HG03280 (cell line): ENCODE results near the gene LCAT.
"Not testable (repeated sequence)": the region's sequence is repeated elsewhere in the genome, so short reads cannot be mapped to it uniquely, and the experiment has no call there.

Experiments used
- ATAC-seq: cut with Tn5 transposase; IDR thresholded peaks from one replicate; pipeline ENCODE4 v1.9.1; 2021; ENCODE audit warnings: mild to moderate bottlenecking, moderate library complexity; ENCODE audit not compliant: unreplicated experiment

The LCAT gene, protein sequence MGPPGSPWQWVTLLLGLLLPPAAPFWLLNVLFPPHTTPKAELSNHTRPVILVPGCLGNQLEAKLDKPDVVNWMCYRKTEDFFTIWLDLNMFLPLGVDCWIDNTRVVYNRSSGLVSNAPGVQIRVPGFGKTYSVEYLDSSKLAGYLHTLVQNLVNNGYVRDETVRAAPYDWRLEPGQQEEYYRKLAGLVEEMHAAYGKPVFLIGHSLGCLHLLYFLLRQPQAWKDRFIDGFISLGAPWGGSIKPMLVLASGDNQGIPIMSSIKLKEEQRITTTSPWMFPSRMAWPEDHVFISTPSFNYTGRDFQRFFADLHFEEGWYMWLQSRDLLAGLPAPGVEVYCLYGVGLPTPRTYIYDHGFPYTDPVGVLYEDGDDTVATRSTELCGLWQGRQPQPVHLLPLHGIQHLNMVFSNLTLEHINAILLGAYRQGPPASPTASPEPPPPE

DNA sequence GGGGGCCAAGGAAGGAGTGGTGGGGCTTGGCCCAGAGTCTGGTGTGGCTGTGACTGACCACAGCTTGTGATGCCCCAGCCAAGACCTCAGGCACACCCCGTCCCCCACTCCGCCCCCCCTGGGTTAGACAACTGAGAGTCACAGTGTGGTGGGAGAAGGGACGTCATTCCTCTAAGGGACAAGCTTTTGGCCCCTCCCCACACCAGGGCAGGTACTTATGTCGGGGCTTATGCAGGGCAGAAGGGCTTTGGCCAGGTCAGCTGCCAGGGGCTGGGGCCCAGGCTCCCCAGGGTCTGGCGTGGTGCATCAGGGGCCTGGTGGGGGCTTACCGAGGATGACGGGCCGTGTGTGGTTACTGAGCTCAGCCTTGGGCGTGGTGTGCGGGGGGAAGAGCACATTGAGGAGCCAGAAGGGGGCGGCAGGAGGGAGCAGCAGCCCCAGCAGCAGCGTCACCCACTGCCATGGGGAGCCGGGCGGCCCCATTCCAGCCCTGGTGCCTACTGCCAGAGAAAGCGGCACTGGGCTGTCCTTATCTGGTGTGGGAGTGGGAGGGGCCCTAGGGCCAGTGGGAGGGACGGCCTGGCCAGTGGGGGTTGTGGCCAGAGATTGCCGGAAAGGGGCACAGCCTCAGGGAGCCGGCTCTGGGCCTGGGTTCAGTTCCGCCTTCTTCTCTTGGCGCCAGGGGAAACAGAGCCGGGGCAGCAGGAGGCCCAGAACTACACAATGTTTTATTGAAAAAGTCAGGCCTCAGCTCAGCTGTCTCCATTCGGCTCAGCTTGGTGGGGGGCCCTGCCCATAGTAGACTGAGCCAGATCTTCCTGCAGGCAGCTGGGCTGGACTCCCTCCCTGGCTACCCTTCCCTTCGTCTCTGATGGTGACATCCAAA is at the start of gene LCAT:
Gene LCAT, minus strand, starts transcription at position 502 of the 886 bp plus-strand sequence. Its CDS starts 19 bp downstream, at position 483.
- no peak for ATAC-seq

DNA sequence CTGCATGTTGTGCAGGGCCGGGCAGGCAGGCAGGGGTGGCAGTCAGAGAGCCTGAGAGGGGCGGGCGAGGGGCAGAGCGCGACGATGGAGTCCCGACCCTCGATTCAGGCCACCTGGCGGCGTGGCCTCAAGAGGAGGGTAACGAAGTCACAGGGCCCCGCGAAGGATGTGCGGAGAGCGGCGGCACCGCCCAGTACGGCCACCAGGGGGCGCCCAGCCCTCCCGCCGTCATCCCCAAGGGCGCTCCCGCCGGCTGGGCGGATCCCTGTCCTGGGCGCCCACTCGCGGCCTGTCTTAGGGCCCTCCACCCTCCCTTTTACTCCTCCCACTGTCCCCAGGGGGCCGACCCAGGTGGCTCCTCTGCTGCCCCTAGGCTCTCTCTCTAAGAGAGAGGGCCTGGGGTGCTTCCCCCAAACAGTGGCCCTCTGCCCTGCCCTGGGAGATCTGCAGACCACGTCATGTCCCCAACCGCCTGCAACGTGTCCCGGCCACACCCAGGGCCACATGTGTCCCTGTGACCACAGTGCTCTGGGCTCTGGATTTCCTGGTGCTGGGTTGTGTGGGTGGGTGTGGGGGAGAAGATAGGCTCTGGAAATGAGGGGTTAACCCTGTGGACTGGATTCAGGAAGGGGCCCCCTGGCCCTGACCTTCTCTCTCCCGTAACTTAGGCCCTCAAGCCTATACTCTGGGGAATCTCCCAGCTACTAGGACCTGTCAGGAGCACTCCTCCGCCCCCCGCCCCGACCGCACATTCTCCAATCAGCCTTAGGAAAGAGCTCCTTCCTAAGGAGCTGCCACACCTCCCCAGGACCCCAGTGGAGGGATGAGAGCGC is 49.5 kb upstream of the LCAT start:
- peak; percentile 80 for ATAC-seq

DNA sequence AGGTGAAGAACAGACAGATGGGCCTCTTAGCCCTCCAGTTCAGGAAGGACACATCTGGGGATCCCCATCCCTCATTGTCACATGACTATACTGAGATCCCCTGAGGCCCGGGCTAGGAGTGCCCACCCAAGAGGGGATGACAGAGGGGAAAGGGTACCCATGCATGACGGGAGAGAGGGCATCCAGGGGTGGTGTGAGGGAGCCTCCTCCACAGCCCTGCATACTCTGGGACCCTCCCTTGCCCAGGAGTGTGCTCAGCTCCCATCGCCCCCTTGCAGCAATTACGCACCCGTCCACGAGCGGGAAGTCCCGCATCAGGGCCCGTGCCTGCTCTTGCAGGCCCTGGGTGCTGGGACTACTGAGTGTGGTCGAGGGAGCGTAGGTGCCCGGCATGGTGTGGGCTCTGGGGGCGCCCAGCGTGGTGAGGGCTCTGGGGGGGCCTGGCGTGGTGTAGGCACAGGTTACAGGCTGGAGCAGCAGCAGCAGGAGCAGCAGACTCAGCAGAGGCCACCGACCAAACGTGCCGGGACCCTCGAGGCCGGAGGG is 48.8 kb upstream of the LCAT start:
- ATAC-seq = peak; percentile 3

DNA sequence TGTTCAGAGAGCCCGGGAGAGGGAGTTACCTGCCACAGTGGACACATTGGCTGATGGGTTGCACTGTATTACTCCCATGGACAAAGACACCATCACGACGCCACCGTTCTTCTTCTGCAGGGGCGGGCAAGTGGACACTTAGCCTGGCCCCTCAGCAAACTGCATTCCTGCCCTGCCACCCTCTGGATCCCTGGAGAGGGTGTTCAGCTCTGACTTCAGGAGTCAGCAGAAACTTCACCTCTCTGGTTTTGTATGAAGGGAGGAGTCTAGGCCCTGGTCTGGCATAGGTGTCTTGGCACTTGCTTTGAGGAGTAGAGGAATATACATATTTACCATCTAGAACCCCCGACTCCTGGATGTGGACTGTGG is 46.1 kb upstream of the LCAT start:
- no peak for ATAC-seq

DNA sequence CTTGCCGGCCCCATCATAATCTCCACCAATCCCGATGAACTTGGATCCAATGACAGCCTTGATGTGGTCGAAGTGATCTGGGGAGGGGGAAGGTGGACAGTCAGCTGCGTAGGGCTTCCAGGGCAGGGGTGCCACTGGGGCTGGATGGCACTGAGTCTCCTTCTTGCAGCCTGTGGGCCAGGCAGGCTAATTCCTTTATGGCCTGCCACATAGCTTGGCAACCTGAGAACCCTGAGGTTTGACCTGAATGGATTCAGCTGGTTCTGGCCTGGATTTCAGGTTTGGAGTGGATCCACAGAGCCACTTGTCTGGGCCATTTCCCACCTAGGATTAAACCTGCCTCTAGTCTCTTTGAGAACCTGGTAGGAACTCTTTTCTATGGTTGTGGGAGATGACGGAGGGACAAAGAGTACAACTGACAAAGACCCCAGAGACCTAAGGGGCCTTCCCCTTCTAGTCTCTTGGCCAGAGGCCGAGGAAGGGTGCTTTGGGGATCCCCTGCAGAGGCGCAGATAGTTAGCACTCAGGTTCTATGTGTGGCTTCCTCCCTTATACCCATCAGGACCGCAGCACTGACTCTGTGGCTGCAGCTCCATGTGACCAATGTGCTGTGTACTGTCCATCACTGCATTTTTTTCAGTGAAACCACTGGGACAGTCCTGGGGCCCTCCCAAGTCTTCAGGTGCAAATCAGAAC is 45.5 kb upstream of the LCAT start:
- no peak for ATAC-seq

DNA sequence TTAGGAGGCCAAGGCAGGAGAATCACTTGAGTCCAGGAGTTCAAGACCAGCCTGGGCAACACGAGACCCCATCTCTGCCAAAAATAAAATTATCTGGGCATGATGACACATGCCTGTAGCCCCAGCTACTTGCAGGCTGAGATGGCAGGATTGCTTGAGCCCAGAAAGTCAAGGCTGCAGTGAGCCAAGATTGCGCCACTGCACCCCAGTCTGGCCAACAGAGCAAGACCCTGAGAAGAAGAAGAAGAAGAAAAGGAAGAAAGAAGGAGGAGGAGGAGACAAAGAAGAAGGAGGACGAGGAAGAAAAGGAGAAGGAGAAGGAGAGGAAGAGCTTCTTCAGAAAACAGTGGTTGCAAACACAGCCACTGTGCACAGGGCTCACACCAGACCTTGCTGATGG is 44.8 kb upstream of the LCAT start:
- no peak for ATAC-seq

DNA sequence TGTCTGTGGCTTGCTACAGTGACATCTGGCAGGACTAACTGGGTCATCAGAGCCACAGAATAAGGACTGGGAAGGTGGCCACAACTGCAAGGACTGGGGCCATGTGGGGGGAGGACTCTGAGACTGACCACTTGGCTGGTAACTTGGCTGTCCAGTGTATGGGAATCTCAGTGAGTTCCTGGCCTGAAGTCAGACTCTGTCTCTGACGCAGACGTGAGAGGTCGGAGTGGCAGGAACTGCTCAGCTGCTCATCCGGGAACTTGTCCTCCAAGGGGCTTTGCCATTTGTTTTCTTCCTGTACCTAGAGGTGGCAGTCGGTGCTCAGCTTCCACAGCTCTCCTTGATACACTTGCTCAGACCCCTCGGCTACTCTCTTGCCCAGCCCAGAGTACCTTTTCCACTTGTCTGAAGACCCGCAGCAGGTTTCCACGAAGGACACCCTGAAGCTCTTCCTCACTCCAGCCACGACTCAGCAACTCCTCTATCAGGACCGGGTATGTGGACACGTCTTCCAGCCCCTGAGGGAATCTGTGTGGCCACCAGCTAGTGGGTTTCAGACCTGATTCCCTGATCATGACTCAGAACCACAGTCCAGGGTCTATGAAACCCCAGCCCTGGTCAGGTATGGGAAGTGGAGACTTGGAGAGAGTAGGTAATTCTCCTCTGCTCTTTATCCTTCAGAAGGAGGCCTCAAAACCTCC is 43.7 kb upstream of the LCAT start:
- ATAC-seq = no peak

DNA sequence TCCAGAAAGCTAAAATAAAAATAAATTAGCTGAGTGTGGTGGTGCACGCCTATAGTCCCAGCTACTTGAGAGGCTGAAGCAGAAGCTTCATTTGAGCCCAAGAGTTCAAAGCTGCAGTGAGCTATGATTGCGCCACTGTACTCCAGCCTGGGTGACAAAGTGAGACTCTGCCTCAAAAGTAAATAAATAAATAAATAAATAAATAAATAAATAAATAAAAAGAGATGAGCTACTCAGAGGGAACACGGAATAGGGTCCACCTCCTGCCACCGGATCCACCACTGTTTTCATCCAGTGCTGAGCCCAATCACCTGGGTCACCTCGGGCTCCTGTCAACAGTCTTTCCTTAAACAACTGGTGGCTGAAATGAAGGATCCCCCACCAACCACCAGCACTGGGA is 43.0 kb upstream of the LCAT start:
- no peak for ATAC-seq

DNA sequence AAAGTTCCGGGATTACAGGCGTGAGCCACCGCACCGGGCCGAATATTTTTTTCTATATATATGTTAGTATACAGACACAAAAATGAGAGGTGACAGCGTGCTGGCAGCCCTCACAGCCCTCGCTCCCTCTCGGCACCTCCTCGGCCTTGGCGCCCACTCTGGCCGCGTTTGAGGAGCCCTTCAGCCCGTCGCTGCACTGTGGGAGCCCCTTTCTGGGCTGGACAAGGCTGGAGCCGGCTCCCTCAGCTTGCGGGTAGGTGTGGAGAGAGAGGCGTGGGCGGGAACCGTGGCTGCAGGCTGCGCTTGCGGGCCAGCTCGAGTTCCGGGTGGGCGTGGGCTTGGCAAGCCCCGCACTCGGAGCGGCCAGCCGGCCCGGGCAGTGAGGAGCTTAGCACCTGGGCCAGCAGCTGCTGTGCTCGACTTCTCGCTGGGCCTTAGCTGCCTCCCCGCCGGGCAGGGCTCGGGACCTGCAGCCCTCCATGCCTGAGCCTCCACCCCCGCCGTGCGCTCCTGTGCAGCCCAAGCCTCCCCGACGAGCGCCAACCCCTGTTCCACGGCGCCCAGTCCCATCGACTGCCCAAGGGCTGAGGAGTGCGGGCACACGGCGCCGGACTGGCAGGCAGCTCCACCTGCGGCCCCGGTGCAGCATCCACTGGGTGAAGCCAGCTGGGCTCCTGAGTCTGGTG is 38.2 kb upstream of the LCAT start:
- no peak for ATAC-seq

DNA sequence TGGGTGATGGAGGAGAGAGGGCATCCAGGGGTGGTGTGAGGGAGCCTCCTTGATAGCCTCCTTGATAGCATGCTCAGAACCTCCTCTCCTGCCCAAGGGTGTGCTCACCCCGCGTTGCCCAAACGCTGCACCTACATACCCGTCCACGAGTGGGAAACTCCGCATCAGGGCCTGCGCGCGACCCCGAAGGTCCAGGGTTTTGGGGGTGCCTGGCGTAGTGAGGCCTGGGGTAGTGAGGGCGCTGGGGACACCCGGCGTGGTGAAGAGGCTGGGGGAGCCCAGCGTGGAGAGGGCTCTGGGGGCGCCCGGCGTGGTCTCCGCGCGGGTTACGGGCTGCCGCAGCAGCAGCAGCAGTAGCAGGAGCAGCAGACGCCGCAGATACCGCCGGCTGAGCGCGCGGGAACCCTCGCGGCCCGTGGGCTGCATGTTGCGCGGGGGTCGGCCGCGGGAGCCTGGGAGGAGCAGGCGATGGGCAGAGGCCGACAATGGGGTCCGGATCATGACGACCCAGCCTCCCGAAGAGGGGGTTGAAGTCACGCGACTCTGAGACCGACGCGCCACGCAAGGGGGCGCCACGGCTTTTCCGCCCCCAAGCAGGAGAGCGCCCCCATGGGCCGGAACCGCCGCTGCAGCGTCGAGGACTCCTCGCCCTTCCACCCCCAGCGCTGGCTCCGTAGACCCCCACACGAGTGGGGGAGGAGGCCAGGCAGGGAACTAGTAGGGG is 36.2 kb upstream of the LCAT start, which contains the start of gene DPEP3:
Gene DPEP3, minus strand, starts transcription at position 545 of the 724 bp plus-strand sequence. Its CDS starts 119 bp downstream, at position 426.
- ATAC-seq = no peak

DNA sequence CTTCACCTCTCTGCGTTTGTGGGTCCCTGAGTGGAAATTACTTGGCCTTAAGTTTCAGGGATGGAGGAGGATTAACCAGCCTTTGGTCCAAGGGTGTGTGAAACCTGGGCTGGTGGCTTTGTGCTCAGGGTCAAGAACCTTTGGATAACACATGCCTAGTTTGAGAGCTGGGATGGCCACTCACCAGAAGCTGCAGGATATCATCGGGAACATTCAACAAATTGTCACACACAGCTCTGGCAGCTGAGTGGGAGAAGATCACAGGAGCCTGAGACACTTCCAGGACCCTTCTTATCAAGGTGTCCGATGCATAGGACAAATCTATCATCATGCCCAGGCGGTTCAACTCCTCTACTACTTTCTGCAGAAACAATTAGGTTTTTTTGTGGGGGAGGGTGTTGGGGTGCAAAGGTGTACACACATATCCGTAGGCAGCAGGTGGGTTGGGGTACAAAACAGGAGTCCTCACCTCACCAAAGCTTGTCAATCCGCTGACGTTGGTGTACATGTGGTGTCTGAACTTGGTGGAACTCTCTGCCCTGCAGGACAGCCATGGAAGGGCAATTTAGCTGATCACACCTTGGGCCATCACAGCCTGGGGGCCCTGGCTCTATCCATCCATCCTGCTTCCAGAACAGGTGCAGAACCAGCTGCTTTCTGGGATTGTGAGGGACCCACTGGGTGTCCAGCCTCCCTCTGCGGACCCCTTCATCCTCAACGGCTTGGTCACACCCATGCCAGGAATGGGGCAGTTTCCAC is 33.7 kb upstream of the LCAT start:
- no peak for ATAC-seq

DNA sequence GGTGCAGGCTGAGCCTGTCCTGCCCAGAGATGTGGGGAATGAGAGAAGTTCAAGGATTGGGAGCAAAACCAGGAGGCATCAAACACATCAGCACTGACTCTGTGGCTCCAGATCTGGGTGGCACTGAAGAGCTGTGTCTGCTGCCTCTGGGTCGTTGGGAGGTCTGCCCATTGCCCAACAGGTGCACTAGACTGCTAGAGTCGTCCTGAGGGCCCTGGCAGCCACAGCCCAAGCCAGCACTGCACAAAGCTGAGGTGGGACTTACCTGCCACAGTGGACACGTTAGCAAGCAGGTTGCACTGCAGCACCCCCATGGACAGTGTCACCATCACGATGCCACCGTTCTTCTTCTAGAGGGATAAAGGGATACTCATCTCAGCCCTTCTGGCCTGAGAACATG is 33.1 kb upstream of the LCAT start:
- no peak for ATAC-seq

DNA sequence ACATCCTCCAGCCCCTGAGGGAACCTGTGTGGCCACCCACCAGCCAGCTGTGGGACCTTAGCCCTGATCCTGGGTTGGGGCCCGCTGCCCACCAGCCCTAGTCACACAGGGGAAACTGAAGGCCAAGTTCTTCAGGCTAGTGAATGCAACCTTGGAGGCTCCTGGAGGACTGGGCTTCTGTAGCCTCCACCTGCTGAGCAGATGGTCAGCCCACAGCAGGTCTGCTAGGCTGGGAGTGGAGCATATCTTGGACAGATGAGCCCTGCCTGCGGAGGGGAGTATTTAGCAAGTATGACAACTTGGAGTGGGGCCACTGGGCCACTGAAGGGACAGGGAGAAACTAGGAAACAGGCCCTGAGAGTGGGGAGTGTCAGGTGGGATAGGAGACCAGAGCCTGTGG is 32.3 kb upstream of the LCAT start:
- ATAC-seq = no peak

DNA sequence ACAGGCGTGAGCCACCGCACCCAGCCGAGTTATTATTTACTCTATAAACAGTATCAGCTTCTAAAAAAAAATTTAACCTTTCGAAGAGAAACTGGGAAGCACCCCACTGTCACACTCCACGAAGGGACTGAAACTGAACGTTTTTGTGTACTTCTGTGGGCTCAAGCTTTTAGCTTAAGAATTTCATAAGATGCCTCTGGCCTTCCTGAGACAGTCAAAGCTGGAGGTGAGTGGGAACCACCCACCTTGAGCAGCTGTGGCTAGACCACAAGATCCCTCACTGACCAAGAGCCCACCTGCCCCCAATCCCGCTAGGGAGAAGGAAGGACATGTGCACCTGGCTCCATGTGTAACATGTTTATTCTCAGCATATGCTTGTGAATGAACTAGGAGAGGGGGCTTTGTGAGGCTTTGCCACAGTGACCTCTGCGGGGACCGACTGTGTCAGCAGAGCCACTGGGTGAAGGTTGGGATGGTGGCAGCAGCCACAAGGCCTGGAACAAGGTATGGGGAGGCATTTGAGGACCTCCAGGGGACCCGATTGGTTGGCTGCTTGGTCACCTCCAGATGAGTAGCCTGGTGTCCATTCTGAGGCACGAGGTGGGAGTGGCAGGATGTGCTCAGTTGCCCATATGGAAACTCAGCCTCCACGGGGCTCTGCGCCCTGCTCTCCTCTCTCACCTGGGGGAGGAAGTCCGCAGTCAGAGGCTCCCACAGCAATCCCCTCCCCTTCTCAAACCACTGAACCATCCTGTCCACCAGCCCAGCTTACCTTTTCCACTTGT is 31.6 kb upstream of the LCAT start:
- ATAC-seq = no peak

DNA sequence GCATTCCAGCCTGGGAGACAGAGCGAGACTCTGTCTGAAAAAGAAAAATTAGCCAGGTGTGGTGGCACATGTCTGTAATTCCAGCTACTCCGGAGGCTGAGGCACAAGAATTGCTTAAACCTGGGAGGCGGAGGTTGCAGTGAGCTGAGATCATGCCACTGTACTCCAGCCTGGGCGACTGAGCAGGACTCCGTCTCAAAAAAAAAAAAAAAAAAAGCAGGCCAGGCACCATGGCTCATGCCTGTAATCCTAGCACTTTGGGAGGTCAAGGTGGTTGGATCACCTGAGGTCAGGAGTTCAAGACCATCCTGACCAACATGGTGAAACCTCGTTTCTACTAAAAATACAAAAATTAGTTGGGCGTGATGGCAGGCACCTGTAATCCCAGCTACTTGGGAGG is 28.4 kb upstream of the LCAT start:
- not testable (repeated sequence) for ATAC-seq

DNA sequence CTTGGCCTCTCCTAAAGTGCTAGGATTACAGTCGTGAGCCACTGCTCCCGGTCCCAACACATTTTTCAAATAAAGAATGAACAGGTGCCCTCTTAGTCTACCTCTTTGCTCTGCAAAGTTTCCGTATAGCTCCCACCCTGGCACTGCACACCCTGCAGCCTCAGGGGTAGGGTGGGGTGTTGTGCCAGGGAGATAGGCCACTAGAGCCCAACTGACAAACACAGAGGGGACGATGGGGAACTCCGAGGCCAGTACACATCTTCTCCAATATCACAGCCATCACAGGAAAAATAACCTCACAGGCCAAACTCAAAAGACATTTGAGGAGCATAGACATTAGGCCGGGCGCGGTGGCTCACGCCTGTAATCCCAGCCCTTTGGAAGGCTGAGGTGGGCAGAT is 27.2 kb upstream of the LCAT start:
- ATAC-seq = no peak
